ENCODE data around the gene RAP2B. TPM values are rescaled to one million over a fixed set of nuclear protein-coding genes. Genes with fewer than 3 reads are reported as not detected.

Gene RAP2B
- total and polyA plus RNA-seq, 4 donors, result 1.3 to 7.8 (median 3.2) TPM

DNA sequence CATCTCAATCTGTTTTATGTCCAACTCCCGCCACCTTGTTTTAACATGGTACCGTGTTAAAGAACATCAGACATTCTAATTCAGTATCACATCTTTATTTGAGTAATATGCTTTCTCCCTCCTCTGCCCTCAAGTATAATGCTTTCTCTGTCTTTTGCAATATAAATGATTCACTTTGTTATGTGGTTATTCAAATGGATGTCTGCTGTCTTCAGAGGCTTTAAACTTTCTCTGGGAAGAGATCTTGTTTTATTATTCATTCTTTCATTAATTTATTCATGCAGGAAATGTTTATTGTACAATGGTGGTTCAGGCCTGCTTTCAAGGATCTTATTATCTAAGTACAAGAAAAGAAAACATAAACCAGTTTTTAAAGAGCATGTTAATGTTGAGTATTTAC lies 57.1 kb downstream of the RAP2B start (continued):
- TF ChIP-seq, protein P1, sequence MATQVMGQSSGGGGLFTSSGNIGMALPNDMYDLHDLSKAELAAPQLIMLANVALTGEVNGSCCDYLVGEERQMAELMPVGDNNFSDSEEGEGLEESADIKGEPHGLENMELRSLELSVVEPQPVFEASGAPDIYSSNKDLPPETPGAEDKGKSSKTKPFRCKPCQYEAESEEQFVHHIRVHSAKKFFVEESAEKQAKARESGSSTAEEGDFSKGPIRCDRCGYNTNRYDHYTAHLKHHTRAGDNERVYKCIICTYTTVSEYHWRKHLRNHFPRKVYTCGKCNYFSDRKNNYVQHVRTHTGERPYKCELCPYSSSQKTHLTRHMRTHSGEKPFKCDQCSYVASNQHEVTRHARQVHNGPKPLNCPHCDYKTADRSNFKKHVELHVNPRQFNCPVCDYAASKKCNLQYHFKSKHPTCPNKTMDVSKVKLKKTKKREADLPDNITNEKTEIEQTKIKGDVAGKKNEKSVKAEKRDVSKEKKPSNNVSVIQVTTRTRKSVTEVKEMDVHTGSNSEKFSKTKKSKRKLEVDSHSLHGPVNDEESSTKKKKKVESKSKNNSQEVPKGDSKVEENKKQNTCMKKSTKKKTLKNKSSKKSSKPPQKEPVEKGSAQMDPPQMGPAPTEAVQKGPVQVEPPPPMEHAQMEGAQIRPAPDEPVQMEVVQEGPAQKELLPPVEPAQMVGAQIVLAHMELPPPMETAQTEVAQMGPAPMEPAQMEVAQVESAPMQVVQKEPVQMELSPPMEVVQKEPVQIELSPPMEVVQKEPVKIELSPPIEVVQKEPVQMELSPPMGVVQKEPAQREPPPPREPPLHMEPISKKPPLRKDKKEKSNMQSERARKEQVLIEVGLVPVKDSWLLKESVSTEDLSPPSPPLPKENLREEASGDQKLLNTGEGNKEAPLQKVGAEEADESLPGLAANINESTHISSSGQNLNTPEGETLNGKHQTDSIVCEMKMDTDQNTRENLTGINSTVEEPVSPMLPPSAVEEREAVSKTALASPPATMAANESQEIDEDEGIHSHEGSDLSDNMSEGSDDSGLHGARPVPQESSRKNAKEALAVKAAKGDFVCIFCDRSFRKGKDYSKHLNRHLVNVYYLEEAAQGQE (IDR thresholded peaks at IDR 0.05), result no peak
- no peak for TF ChIP-seq TAF1 (conservative IDR thresholded peaks at IDR 0.05)
- TF ChIP-seq NR2F2 (IDR thresholded peaks at IDR 0.05), result no peak
- TF ChIP-seq RAD21 (IDR thresholded peaks at IDR 0.05), result no peak

Measured in liver (tissue), 5 donors.